Progenitor cell of endocrine pancreas (in vitro differentiated cells): ENCODE results near the gene TRABD2B. TPM values are rescaled to one million over a fixed set of nuclear protein-coding genes. Genes with fewer than 3 reads are reported as not detected.
A peak's percentile ranks its signal among the peaks of the same experiment; 100 is the strongest.

Source experiments
- DNase-seq: peaks from one replicate; pipeline ENCODE4 v3.0.0; 2021; ENCODE audit warnings: low spot score; ENCODE audit not compliant: unreplicated experiment
- H3K27ac Mint-ChIP-seq: 2 replicates; pipeline ENCODE4 v1.8.0; 2021; ENCODE audit warnings: mild to moderate bottlenecking, moderate library complexity, mixed read lengths
- H3K27me3 Mint-ChIP-seq: 2 replicates; pipeline ENCODE4 v1.8.0; 2021; ENCODE audit warnings: mixed read lengths
- H3K36me3 Mint-ChIP-seq: 2 replicates; pipeline ENCODE4 v1.8.0; 2022; ENCODE audit warnings: mixed read lengths; ENCODE audit not compliant: insufficient read depth
- H3K4me1 Mint-ChIP-seq: 2 replicates; pipeline ENCODE4 v1.8.0; 2021; ENCODE audit warnings: low read depth, mixed read lengths
- H3K4me3 Mint-ChIP-seq: 2 replicates; pipeline ENCODE4 v1.8.0; 2021; ENCODE audit warnings: low read depth, mild to moderate bottlenecking, moderate library complexity, mixed read lengths
- H3K9me3 Mint-ChIP-seq: 2 replicates; pipeline ENCODE4 v1.8.0; 2021; ENCODE audit warnings: low read depth, mixed read lengths
- CTCF ChIP-seq: fragments of 200-600 bp; sonication (generic); IDR thresholded peaks from one replicate; pipeline ENCODE4 v1.5.0; 2021; ENCODE audit warnings: antibody characterized with exemption, mild to moderate bottlenecking; ENCODE audit not compliant: unreplicated experiment
- total RNA-seq: library from RNA; stranded (reverse); gene quantifications from 2 replicates; pipeline ENCODE4 v1.2.1, GENCODE V29; 2021

The TRABD2B gene
- total RNA-seq, 1 donor from 2014 or later: 14.5 TPM

DNA sequence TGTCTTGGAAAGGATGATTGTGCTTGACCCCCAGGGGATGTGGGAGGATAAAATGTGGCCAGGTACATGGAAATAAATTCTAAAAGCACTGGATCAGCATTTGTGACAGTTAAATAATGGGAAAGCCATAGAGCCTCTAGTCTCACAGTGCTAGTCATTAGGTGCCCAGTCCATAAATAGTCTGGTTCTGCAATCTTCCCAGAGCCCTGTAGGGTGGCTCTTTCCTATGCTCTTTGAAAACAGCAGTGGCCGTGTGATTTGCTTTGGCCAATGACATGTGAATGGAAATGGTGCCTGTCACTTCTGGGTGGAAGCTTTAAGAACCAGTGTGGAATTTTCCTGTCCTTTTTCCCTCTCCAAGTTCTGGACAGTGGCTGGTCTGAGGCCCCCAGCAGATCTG, 113.2 kb downstream of the TRABD2B start:
- Mint-ChIP-seq H3K9me3 (no peaks in the 10 kb centered on the region), H3K4me1 (peaks cover 11% of the 10 kb centered on the region), H3K4me3 (no peak overlapping the region), H3K36me3 (no peaks in the 10 kb centered on the region), H3K27ac (no peak overlapping the region), H3K27me3 (no peaks in the 10 kb centered on the region)
- no peak for DNase-seq
- no peak for TF ChIP-seq CTCF

GRCh38 chr1:47881505-47882442, 115.4 kb downstream of the TRABD2B start:
- Mint-ChIP-seq H3K36me3 (no peaks in the 10 kb centered on the region), H3K4me1 (peaks cover 20% of the 10 kb centered on the region), H3K27ac (no peak overlapping the region), H3K4me3 (no peak overlapping the region), H3K27me3 (no peaks in the 10 kb centered on the region), H3K9me3 (no peaks in the 10 kb centered on the region)
- DNase-seq: no peak
- no peak for TF ChIP-seq CTCF

DNA sequence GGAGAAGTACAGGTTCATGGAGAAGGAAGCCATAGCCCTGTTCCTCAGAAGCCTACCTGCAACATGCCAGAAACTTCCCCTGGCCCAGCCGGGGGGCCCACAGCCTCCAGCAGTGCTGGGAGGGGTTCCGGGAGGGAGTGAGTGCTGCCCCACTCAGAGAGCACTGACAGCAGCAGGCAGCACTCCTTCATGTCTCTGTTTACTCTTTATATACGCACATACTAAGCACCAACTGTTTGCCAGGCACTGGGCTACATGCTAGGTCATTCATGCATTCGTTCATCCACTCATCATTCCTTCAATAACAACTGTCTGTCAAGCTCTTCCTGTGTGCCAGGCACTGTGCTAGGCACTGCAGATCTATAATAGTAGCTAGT, 120.6 kb downstream of the TRABD2B start:
- Mint-ChIP-seq H3K9me3 (no peaks in the 10 kb centered on the region), H3K27me3 (no peaks in the 10 kb centered on the region), H3K4me1 (peaks cover 49% of the 10 kb centered on the region), H3K27ac (peak overlapping the region; percentile 92), H3K36me3 (no peaks in the 10 kb centered on the region), H3K4me3 (no peak overlapping the region)
- DNase-seq: no peak
- TF ChIP-seq CTCF: no peak

- TF ChIP-seq CTCF: no peak
- Mint-ChIP-seq H3K4me3 (no peak overlapping the region), H3K9me3 (no peaks in the 10 kb centered on the region), H3K27ac (peak overlapping the region; percentile 92), H3K36me3 (no peaks in the 10 kb centered on the region), H3K27me3 (no peaks in the 10 kb centered on the region), H3K4me1 (peaks cover 49% of the 10 kb centered on the region)
- no peak for DNase-seq
Measured at GRCh38 chr1:47875831-47876586, 121.2 kb downstream of the TRABD2B start.

GRCh38 chr1:47875036-47875435, 122.1 kb downstream of the TRABD2B start:
- TF ChIP-seq CTCF: no peak
- H3K4me3 Mint-ChIP-seq: no peak overlapping the region
- no peaks in the 10 kb centered on the region for H3K9me3 Mint-ChIP-seq
- H3K27ac Mint-ChIP-seq: peak overlapping the region; percentile 92
- no peaks in the 10 kb centered on the region for H3K27me3 Mint-ChIP-seq
- H3K4me1 Mint-ChIP-seq: peaks cover 50% of the 10 kb centered on the region
- DNase-seq: no peak
- no peaks in the 10 kb centered on the region for H3K36me3 Mint-ChIP-seq
